Stimulated activated CD4-positive, alpha-beta T cell treated with anti-CD3 and anti-CD28 coated beads, Interleukin-4, amount 100 ng/mL, for 1 hour (primary cell): ENCODE data around the gene ANKLE1.
A peak's percentile ranks its signal among the peaks of the same experiment; 100 is the strongest.

ENCODE experiments used
- DNase-seq: peaks from one replicate; pipeline ENCODE4 v3.0.0-alpha.2; 2020

ANKLE1 gene, protein sequence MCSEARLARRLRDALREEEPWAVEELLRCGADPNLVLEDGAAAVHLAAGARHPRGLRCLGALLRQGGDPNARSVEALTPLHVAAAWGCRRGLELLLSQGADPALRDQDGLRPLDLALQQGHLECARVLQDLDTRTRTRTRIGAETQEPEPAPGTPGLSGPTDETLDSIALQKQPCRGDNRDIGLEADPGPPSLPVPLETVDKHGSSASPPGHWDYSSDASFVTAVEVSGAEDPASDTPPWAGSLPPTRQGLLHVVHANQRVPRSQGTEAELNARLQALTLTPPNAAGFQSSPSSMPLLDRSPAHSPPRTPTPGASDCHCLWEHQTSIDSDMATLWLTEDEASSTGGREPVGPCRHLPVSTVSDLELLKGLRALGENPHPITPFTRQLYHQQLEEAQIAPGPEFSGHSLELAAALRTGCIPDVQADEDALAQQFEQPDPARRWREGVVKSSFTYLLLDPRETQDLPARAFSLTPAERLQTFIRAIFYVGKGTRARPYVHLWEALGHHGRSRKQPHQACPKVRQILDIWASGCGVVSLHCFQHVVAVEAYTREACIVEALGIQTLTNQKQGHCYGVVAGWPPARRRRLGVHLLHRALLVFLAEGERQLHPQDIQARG

DNA sequence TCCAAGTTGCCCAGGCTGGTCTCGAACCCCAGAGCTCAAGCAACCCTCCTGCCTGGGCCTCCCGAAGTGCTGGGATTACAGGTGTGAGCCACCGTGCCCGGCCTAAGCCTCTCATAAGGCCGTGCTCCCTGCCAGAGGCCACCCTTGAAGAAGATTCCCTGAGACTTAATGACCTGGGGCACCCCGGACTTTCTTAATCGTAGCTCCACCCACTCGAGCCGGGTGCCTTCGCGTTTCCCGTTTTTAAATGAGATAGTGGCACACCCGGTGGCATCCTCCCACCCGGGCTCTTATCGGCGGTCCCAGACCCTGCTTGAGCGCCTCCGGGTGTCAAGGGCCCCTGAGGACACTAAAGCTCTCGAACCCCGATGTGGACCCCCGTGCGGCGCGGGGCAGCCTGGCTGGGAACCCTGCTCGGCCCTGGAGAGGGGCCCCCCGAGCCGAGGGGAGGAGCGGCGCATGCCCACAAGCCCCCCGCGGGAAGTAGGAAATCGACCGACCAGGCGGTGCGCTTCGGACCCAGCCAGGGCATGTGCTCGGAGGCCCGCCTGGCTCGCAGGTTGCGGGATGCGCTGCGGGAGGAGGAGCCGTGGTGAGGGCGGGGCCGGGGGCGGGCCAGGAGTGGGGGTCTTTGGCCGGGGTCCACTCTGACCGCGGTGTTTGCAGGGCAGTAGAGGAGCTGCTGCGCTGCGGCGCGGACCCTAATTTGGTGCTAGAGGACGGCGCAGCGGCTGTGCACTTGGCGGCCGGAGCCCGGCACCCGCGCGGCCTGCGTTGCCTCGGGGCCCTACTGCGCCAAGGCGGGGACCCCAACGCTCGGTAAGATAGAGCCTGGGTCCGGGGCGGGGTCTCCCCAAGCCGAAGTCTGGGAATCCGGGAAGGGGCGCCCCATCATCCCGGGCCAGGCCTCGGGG, at the start of gene ANKLE1:
ANKLE1 (plus strand) TSS at position 511 of the 914 bp plus-strand sequence; CDS start at position 531, 20 bp downstream.
- DNase-seq, result peak; percentile 52

DNA sequence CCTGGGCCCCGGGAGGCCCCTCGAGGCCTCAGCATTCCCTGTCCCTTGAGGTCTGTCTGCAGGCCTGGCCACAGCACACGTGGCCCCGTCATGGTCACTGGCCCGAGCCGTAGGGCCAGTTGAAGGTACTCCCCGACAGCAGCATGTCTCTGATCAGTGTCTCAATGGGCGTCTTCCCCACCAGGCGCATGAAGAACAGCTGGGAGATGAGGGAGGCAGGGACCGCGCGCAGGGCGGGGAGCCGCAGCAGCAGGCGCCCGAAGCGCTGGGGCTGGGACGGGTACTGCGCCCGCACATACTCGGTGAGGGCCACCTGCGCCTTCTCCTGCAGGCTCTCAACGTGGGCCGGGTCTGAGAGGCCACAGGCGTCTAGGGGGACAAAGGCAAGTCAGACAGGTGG, 49.4 kb upstream of the ANKLE1 start:
- DNase-seq, result no peak

DNA sequence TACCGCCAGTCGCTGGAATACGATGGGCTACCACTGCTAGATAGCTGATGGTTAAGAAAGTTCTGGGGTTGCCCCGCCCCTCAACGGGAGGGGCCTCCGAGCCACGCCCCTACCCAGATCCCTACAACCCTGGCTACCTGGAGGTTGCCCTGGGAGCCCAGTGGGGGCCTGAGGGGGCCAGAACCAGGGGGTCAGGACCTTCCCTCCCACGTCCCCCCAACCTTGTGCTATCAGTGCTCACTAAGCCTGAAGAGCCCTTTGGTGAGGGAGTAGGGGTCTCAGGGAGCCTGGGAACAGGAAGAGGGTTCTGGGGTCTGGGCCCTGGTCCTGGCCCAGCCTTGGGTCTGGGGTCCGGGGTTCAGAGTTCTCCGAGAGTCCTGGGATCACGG, 46.8 kb upstream of the ANKLE1 start:
- DNase-seq, result peak; percentile 71

DNA sequence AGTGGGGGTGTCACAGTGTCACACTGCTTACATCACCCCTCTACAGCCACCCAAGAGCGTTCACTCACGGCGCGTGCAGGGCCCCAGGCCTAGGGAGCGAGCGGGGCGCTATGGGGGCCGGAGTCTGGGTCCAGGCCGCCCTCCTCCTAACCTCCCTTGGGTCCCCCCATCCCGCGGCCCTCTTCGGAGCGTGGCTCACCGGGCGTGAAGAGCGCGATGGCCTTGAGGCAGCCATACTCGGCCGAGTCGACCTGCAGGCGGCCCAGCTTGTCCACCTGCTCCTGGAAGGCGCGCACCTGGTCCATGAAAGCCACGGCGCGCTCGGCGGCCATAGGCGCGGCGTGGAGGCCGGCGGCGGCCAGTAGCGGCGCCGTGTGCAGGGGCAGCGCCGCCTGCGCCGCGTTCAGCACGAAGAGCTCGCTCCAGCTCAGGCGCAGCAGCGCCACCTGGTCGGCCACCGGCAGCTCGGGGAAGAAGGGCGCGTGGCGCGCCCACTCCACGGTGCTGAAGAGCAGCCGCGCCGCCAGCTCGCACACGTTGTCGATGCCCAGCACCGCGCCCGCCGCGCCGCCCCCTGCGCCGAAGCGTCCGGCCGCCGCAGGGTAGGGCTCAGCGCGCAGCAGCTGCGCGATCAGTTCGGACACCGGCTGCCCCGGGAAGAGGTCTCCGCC, 46.3 kb upstream of the ANKLE1 start:
- DNase-seq, result peak; percentile 78

DNA sequence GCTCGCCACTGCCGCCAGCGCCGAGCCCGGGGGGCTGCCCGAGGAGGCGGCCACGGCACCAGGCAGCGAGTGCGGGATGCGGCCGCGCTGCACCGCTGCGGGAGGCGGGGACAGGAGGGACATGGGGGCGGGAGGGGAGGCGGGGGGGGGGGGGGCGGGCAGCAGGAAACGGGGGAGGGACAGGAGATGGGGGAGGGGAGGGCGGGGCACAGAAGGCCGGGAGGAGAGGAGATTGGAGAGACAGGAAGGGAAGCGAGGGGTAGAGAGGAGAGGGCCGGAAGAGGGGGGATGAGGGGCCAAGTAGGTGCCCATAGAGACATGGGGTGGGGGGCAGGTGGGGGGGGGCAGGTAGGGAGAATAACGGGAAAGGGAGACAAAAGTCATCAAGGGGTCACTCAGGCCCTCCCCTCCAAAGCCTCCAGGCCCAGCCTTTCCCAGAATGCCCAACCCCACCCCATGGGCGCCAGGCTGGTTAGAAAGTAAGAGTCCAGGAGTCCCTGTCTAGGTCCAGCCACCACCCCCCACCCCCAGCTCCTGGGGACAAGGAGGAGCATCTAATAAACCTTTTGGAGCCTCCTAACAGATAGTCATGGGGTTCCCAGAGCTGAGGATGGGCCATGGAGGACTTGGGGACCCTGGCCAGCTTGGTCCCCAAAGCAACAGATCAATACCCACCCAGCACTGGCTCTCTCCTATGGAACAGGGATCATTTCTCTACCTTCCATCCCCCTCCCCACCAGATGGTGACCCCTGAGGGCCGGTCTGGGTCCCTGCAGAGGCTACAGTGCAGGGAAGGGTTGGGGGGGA, 45.5 kb upstream of the ANKLE1 start:
- DNase-seq, result no peak

DNA sequence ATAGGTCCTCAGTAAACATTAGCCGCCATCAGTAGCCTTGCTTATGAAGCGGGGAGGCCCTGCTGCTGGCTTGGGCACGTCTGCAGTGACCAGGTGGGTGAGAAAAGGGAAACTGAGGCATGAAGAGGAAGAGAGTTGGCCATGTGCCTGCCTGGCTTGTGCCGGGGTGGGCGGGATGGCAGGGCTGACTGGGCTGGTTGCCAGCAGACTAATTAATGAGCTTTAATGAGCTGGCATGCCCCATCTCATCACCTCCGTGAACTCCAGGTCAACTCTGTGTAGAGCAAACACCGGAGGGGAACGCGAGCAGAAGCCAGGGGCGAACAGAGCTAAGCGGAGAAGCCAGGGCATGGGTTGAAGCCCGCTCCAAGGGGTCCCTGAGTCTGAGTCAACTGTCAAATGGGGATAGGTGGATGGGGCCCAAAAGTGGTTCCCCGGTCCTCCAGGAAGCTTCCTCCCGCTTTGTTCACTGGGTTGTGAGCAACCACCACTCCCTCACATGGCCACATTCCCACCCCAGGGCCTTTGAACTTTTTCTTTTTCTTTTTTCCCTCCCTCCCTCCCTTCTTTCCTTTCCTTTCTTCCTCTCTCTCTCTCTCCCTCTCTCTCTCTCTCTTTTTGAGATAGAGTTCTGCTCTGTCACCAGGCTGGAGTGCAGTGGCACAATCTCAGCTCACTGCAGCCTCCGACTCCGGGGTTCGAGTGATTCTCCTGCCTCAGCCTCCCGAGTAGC, 44.7 kb upstream of the ANKLE1 start:
- no peak for DNase-seq

DNA sequence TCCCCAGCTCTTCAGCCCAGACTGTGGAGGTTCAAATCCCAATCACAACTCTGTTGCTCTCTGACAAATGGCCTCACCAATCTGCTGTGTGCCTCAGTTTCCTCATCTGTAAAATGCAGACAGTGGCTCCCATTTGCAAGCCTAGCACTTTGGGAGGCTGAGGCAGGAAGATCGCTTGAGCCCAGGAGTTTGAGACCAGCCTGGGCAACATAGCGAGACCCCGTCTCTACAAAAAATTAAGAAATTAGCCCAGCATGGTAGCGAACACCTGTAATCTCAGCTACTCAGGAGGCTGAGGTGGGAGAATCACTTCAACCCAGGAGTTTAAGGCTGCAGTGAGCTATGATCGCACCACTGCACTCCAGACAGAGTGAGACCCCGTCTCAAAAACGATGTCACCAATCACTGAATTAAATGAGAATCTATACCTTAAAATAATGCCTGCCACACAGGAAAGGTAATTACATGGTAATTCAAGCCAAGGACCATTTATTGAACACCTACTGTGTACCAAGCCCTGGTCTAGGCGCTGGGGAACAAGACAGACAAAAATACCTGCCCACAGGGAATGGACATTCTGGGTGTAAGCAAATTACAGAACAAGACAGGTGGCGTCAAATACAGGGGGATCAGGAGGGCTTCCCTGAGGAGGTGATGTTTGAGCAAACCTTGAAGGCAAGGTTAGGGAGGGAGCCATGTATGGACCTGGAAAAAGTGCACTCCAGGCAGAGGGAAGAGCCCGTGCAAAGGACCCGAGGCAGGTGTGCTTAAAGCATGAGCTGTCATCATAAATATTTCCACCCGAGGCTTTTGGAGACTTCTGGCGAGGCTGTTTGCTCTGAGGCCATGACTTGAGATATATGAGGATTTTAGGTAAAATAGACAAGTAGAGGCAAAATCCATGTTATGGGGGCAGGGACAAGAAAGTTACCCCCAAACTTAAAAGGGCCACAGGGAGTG, 43.7 kb upstream of the ANKLE1 start:
- no peak for DNase-seq

DNA sequence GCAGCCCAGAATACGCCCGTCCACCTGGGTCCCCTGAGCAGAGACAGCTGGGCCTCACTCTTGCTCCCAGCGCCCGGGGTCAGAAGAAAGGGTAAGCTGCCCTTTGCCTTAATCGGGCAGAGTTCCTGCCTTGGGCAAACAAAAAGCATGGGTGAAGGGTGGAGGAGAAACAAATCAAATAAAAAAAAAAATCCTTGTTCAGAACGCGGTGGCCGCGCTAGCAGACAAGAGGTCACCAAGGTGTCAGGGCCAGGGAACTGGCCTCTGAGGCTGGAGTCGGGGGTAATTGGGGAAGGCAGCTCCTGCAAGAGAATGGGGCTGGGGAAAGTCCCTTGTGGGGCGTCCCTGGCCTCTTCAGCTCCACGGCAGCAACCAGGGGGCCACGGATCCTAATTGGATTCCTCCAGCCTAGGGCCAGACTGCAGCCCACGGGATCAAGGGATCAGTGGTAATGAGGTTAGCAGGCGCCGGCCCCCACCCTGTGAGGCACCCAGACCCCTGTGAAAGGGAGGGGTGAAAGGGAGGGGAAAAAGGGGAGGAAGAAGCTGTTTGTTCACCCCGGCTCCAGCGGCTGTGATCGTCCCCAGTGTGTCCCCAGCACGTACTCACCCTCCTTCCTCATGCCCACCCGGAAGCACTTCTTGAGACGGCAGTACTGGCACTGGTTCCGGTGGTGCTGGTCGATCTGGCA, 41.5 kb upstream of the ANKLE1 start:
- DNase-seq, result no peak

DNA sequence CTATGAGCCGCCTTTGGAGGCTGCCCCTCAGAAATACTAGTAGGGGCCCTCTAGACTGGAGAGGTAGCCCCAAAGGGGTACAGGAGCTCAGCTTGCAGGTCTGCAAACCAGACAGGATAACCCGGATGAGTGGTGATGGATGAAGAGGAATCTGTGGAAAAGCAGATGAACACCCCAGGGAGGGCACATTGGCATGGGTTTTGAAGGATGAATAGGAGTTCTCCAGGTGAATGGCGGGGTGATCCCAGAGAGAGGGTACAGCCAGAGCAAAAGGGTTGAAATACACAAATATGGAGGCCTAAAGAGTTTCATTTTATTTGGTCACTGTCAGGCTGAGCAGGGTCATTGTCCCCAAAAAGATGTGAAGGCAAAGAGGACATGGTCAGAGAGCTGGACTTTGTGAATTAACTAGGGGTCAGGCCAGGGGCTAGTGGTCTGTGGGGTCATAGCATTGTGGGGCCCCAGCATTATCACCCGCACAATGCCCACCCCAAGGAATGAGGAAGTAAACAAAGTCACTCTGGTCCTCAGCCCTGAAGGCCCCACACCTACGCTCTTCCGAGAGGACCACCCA, 40.8 kb upstream of the ANKLE1 start:
- no peak for DNase-seq

DNA sequence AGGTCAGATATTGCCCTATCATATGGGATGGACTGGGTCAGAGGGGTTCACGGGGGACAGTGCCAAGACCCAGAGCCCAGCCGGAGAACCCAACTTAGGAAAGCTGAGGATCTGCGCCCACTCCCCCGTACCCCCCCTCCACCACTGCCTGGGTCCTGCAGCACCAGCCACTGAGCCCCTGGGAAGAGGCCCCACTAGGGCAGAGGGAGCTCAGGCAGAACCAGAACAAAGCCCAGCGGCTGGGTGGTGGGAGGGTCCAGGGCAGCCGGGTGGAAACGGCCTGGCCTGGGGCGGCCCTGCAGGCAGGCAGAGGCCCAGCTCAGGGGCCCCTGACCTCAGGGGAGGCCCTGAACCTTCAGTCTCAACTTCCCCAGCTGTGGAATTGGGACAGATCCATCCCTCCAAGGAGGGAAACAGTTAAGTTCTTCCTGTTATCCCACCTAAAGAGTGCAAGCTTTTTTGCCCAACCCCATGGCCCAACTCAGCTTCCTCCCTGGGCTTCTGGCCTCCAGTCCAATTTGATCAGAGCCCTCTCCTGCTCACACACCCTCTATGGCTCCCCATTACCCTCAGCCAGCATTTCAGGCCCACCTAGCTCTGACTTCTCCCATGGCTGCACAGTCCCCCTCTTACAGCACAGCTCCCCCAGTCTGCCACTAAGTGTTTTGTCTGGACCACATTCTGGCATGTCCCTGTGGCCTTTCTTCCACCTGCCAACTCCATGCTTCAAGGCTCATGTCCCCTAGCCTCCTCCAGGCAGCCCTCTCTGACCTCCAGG, 39.1 kb upstream of the ANKLE1 start:
- DNase-seq, result no peak

DNA sequence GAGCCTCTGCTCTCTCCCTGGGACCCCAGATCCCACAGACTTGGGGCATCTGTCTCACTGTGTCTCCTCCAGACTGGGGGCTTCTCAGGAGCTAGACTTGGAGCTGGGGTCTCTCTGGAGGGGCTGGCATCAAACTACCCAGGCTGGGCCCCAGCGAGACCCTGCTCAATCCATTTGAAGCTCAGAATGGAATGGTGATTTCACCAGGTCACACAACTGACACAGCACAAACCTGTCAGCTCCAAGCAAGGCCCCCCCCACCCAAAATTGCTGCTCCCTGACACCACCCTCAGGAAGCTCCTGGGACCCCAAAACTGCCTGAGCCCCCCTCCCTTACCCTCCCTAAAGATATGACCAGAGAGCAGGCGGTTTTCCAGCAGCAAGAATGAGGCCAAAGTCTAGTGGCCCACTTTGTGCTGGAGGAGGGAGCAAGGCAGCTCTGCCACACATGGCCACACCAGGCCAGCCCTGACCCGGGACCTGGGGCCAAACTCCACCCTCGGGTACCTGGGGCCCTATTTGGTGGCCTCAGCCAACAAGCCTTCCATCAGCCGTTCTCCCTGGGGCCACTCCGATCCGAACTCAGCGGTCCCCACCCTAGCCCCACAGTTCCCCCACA, 38.4 kb upstream of the ANKLE1 start:
- DNase-seq, result no peak

DNA sequence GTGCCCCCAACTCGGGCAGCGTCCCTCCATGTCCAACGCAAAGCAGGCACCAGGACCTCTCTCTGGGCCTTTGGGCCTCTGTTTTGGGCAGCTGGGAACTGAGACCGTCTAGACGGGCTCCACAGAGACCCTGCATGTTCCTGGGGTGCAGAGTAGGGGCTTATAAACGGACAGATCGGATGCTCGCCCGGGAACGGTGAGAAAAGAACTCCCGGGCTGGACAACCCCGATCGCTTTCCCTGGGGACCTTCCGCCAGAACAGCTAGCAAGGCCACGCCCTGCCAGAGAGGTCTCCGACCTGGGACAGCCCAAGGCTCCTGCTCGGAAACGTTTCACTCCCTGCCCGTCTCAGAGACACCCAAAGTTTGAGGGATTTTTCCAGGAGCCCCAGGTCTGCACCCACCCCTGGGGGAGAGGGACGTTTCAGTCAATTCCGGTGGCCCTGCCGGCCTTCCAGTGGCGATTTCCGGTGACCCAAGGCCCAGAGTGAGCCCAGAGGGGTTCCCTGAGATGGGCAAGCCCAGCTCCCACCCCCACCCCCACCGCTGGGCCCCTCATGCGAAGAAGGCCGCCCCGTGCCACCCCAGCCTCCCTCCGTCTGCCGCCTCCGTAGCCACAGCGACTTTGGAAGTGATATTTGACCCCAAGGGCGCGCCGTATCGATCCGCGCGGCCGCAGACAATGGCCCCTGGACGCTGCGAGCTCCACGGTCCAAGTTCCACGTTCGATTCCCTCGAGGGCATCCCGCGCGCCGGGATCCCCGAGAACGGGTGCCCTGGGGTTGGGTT, 37.7 kb upstream of the ANKLE1 start:
- DNase-seq, result no peak

DNA sequence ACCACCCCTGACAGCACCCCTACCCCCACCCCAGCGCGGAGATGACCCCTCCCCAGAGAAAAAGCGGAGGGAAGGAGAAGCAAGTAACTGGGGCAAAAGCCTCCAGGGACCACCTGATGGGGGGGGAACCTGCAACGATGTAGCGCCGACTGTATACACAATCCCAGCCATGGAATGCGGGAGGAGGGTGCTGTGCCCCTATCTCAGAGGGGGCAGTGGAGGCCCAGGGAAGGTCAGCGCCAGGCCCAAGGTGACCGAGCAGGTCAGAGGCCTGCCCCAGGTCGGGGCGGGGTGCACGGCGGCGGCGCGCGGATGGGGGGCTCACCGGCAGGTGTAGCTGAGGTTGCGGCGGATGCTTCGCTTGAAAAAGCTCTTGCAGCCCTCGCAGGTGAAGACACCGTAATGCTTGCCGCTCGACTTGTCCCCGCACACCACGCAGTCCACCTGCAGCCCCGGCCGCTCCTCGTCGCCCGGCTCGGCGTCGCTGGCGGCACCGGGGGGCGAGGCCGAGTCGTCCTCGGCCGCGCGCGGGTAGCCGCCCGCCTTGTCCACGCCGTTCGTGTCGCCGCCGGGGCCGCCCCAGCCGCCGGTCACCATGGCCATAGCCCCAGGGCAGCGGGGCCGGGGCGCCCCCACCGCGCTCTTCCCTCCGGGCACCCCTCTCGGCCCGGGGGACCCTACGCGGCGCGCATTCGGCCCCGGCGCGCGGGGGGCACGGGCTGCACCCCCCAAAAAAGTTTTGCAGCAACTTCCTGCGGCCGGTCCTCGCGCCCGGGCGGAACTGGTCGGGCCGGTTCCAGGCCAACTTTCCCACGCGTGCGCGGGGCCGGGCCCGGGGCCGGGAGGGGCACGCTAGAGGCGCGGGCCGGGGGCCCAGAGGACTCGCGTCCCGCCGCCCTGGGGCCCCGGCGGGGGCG, 36.8 kb upstream of the ANKLE1 start:
- DNase-seq, result no peak

DNA sequence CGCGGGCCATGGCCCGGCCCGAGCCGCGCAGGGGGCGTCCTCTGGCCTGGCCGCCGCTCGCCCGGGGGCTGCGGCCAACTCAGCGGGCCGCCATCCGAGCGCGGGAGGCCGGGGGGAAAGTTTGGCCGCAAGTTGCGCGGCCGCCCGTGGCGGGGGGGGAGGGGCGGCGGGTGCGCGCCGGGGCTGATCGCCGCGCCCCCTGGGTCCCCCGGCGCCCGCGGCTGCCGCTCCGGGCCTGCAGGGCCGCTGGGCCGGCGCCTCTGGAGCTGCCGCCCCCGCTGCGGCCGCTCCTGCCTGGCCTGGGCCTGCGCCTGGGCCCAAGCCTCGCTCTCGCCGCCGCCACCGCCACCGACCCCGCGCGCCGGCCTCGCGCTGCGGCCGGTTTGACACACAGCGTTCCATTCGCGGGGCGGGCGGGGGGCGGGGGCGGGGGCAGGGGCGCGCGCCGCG, 36.1 kb upstream of the ANKLE1 start, which contains the start of gene NR2F6:
NR2F6 (minus strand) TSS at position 385 of the 450 bp plus-strand sequence. CDS start 699 bp downstream, outside the sequence.
- no peak for DNase-seq

DNA sequence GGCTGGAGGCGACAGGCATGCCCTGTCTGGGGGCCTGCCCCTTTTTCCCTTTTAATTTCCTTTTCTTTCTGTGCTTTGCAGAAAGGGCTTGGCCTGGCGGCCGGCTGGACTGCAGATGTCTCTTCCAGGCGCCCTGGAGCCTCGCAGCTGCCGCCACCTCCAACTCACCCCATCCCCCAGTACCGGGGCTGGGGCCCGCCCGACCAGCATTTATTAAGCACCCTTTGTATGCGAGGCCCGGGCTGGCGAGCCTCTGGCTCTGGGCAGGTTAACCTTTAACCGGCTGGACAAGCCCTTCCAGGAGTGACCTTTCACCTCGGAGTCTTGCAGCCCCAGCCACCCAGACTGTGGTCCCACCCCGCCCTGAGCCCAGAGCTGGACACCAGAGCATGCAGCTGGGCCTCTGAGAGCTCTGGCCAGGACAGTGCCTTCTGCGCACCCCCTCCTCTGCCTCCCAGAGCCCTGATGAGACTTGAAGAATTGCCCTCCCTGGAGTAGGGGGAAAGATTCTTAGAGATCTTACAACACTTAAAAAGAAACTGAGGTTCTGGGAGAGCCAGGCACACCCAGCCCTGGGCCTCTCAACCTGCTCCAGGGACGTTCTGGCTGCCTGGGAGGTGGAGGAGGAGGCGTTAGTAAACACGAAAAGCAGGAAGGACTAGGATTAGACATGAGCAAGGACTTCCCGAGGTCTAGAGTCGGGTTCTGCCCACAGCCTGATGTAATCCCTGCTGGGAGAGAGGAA, 34.8 kb upstream of the ANKLE1 start:
- DNase-seq, result no peak
